GM18511 (cell line): ENCODE data around the gene DPM2.
A peak's percentile ranks its signal among the peaks of the same experiment; 100 is the strongest.

Experiments used
- ATAC-seq: cut with Tn5 transposase; IDR thresholded peaks from one replicate; pipeline ENCODE4 v1.9.1; 2021; ENCODE audit warnings: mild to moderate bottlenecking, moderate library complexity; ENCODE audit not compliant: unreplicated experiment

Gene DPM2

GRCh38 chr9:127938298-127938690, 640 bp upstream of the DPM2 start:
- no peak for ATAC-seq

- no peak for ATAC-seq
These were observed 632 bp downstream of the DPM2 start for GRCh38 chr9:127937056-127937387.

- ATAC-seq: no peak
These were observed 1.3 kb downstream of the DPM2 start for GRCh38 chr9:127936347-127936852.

DNA sequence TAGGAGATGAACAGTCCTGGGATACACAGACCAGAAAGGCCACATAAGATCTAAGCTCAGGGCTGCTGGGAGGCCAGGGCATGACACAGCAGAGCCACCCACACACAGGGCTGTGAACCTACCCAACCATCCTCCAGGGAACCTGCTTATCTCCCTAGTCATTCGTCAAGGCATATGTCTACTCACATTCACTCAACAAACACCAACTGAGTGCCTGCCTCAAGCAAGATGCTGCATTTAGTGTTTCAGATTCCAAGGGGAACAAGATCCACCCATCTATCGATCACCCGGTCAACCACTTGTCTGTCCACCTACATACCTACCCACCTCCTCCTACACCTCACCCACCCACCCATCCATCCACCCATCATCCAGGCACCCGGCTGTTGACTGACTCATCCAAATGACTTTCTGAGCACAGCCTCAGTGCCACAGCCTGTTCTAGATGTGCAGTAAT, 1.9 kb downstream of the DPM2 start:
- no peak for ATAC-seq

DNA sequence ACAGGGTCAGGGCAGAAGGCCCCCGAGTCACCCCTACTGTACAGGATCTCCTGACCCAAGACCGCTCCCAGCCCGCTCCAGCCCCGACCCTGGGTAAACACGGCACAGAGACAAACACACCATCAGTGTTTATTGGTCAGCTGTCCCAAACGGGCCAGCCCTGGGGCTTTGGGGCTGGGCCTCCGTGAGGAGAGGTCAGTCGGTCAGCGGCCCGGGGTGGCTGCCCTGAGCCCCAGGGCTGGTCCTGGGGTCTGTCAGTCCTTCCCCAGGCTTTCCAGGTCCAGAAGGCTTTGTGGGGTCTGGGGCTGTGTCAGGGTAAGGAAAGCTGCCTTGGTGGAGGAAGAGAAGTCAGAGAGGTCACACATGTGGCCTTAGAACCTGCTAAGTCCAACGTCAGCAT, 2.7 kb downstream of the DPM2 start:
- ATAC-seq: no peak

- ATAC-seq: no peak
These were observed 3.4 kb downstream of the DPM2 start for GRCh38 chr9:127934248-127934647.

GRCh38 chr9:127931092-127931881, 6.4 kb downstream of the DPM2 start:
- ATAC-seq: peak; percentile 47

DNA sequence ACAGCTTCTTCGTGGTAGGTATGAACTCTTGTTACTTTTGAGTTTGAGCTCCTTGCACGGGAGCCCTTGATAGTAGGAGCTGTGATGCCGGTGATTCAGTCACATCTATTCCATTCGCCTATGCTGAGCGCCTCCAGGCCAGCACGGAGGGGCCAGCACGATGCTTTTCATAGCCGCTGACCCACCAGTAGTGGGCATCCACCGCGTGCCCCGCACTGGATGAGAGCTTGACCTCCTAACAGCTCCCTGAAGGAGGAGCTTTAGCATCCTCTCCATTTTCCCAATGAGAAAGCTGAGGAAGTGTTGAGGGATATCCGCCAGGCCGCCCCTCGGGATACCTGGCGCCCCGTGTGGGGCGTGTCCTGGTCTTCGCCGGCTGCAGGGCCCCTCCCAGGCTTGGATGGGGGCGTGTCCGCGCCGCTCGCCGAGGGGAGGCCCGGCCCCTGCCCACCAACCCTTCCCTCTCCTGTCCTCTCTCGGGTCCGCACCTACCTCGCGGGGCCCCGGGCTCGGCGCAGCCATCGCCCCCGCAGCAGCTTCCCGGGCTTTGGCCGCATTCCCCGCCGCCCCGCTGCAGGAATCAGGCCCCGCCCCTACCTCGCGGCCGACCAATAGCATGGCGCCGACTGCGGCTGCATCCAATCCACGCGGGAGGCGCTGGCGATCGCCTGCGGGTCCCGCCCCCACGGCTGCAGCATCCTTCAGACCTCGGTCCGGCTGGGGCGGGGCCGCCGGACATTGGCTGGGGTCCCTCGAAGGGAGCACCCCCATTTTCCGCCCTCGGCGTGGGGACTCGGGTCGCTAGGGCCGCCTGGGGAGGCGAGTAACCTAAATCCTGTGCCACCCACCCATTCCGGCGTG, 7.2 kb downstream of the DPM2 start, which contains the start of gene PIP5KL1:
Gene PIP5KL1, minus strand, starts transcription at position 547 of the 861 bp plus-strand sequence. Its CDS starts 25 bp downstream, at position 522.
- peak; percentile 78 for ATAC-seq

GRCh38 chr9:127929625-127929979, 8.1 kb downstream of the DPM2 start:
- ATAC-seq: no peak

GRCh38 chr9:127928676-127929624, 8.7 kb downstream of the DPM2 start:
- ATAC-seq: no peak

DNA sequence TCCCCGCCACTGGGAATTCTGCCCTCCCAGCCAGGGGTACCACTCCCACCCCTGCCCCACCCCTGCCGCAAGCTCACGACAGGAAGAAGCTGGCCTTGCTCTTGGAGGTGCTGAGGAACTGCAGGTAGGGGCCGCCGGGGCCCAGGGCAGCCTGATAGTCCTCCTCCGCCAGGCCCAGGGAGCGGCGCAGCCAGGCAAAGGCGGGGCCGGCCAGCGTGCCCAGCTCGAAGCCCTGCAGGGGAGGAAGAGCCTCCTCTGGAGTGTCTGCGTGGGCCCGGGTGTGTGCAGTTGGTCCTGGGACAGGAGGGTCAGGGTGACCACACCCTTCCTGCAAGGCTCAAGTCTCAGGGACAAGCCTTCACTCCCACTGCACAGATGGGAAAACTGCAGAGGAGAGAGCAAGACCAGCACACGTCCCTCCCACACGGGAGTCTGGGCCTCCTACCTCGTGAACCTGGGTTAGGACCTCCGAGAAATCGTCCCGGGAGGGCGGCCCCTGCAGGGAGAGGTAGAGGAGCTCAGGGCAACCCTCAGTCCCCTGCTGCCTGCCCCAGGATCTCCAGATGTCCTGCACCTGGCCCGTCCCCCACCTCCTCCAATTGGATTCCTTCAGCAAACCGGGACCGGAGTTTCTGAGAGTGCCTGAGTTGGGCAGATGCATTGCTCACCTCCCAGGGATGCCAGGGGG, 9.5 kb downstream of the DPM2 start:
- ATAC-seq: no peak

DNA sequence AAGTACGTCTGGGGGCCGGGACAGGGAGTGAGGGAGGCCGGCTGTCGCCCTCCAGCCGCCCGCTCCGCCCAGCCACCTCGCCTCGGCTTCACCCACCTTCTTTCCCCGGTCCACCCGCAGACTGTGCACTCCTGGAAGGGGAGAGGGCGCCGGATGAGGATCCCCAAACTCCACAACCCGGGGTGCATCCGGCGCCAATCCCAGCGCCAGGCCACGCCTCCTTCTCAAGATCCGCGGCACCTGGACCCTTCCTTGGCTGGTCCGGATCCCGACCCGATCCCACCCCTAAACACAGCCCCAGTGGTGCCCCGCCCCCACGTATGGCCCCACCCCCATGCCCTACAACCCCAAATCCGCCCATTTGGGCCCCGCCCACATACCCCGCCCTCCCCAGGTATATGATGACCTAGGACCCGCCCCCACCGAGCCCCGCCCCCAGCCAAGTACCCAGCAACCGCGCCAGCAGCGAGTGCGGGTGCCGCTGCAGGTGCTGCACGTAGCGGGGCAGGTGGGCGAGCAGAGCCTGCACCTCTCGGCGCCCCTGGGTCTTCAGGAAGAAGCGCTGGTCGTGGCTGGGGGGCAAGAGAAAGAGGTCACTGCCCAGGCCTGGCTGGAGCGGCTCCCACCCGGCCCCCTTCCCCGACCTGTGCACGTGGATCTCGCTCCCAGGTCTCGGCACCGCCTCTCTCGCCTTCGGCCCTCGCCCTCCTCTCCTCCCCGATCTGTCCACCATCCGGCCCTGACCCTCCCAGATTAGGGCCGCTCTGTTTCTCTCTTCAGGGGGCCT, 10.3 kb downstream of the DPM2 start:
- ATAC-seq: no peak

- no peak for ATAC-seq
These were observed 10.8 kb downstream of the DPM2 start for GRCh38 chr9:127926906-127927200.

DNA sequence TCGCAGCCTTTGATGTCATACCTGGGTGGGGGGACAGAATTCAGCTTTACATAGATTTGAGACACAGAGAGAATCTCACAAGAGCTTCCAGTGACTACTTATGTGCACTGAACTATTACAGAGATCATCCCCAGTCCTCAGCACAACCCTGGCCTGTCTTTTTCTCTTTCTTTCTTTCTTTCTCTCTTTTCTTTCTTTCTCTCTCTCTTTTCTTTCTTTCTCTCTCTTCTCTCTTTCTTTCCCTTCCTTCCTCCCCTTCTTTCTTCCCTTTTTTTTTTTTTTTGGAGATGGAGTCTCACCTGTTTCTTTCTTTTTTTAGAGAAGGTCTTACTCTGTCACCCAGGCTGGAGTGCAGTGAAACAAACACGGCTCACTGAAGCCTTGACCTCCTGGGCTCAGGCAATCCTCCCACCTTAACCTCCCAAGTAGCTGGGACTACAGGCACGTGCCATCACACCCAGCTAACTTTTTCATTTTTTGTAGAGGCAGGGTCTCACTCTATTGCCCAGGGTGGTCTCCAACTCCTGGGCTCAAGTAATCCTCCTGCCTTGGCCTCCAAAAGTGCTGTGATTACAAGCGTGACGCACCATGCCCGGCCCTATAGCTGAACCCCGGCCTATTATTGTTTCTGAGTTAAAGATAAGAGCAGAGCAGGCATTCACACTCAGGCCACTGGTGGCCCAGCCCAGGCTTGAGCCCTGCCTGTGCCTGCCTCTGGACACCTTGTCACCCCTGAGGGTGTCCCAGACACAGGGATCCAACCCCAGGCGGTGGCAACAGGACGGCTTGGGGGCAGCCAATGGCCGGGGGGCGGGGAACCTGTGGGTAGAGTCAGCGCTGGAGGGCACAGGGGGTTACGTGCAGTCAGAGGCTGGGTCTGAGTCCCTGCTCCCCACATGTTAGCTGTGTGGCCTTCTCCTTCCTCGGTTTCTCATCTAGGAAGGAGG, 11.4 kb downstream of the DPM2 start:
- ATAC-seq: no peak

- ATAC-seq: no peak
These were observed 12.8 kb downstream of the DPM2 start for GRCh38 chr9:127924736-127925444.

DNA sequence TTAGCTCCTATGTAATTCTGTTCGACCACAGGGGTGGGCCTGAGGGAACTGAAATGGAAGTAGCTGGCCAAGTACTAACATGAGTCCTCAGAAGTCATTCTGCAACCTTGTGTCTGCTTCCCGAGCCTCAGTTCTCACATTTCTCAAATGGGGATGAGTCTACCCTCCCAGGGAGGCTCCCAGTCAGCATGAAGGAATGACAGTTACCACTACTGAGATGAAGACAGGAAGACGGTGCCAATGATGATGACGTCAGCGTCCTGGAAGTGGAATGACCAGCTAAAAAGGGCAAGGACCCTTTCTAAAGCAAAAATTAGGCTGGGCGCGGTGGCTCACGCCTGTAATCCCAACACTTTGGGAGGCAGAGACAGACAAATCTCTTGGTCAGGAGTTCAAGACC, 13.9 kb downstream of the DPM2 start:
- no peak for ATAC-seq

GRCh38 chr9:127923046-127923445, 14.6 kb downstream of the DPM2 start:
- ATAC-seq: no peak

- no peak for ATAC-seq
These were observed 16.0 kb downstream of the DPM2 start for GRCh38 chr9:127921557-127922120.
